ENCODE results near the gene TARS2.

GRCh38 chr1:150537732-150538684 lies 50.8 kb downstream of the TARS2 start:
- TF ChIP-seq CTCF (IDR thresholded peaks at IDR 0.05) (peak; percentile 35), EZH2 (IDR thresholded peaks at IDR 0.05) (no peak), EZH2phosphoT487 (IDR thresholded peaks at IDR 0.05) (no peak)

All from neural progenitor cell (in vitro differentiated cells).